Mesothelial cell of epicardium (in vitro differentiated cells): ENCODE measurements around the gene ACOXL. TPM values are rescaled to one million over a fixed set of nuclear protein-coding genes. Genes with fewer than 3 reads are reported as not detected.

Source experiments
- DNase-seq, 2 experiments: peaks; one replicate each; pipeline ENCODE4 v3.0.0; 2021; ENCODE audit warnings: low spot score in 2 of 2; ENCODE audit not compliant: unreplicated experiment in 2 of 2
- H3K27ac Mint-ChIP-seq: 2 replicates; pipeline ENCODE4 v1.8.0; 2021; ENCODE audit warnings: mixed read lengths
- H3K27me3 Mint-ChIP-seq: 2 replicates; pipeline ENCODE4 v1.8.0; 2021; ENCODE audit warnings: low read depth, mixed read lengths
- H3K36me3 Mint-ChIP-seq: 2 replicates; pipeline ENCODE4 v1.8.0; 2021; ENCODE audit warnings: mixed read lengths
- H3K4me1 Mint-ChIP-seq: 2 replicates; pipeline ENCODE4 v1.8.0; 2021; ENCODE audit warnings: mixed read lengths
- H3K4me3 Mint-ChIP-seq: 2 replicates; pipeline ENCODE4 v1.8.0; 2021; ENCODE audit warnings: mild to moderate bottlenecking, moderate library complexity, mixed read lengths
- H3K9me3 Mint-ChIP-seq: 2 replicates; pipeline ENCODE4 v1.8.0; 2021; ENCODE audit warnings: mixed read lengths
- total RNA-seq: library from RNA; stranded (reverse); gene quantifications from 3 replicates; pipeline ENCODE4 v1.2.1, GENCODE V29; 2021
- TF ChIP-seq, protein P1 (sequence below): fragments of 200-600 bp; sonication (generic); IDR thresholded peaks from one replicate; pipeline ENCODE4 v1.5.0; 2021; ENCODE audit warnings: antibody characterized with exemption; ENCODE audit not compliant: unreplicated experiment

ACOXL gene
- total RNA-seq, 1 donor from 2014 or later = 0.20 TPM

DNA sequence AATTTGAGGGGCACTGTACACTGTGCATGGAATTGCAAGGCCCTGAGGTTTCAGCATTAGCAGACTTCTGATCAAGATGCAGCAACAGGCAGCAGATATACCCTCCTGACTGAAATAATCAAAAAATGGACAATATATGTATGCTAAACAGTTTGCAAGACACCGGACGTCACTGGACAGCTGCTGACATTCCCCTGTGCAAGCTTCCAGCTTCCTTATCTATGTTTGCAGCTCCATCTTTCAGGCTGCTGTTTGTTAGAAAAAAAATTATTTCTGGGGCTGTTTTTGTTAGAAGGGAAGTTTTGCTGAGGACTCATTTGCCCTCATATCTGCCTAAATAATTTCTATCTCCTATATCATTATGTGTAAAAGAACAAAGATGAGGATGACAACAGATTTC lies 208.9 kb downstream of the ACOXL start:
- DNase-seq = no peak
- Mint-ChIP-seq H3K27ac (no peak overlapping the region), H3K9me3 (peaks cover 16% of the 10 kb centered on the region), H3K27me3 (no peaks in the 10 kb centered on the region), H3K36me3 (no peaks in the 10 kb centered on the region), H3K4me1 (peaks cover 9% of the 10 kb centered on the region), H3K4me3 (no peak overlapping the region)
- TF ChIP-seq, protein P1, sequence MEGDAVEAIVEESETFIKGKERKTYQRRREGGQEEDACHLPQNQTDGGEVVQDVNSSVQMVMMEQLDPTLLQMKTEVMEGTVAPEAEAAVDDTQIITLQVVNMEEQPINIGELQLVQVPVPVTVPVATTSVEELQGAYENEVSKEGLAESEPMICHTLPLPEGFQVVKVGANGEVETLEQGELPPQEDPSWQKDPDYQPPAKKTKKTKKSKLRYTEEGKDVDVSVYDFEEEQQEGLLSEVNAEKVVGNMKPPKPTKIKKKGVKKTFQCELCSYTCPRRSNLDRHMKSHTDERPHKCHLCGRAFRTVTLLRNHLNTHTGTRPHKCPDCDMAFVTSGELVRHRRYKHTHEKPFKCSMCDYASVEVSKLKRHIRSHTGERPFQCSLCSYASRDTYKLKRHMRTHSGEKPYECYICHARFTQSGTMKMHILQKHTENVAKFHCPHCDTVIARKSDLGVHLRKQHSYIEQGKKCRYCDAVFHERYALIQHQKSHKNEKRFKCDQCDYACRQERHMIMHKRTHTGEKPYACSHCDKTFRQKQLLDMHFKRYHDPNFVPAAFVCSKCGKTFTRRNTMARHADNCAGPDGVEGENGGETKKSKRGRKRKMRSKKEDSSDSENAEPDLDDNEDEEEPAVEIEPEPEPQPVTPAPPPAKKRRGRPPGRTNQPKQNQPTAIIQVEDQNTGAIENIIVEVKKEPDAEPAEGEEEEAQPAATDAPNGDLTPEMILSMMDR = no peak

DNA sequence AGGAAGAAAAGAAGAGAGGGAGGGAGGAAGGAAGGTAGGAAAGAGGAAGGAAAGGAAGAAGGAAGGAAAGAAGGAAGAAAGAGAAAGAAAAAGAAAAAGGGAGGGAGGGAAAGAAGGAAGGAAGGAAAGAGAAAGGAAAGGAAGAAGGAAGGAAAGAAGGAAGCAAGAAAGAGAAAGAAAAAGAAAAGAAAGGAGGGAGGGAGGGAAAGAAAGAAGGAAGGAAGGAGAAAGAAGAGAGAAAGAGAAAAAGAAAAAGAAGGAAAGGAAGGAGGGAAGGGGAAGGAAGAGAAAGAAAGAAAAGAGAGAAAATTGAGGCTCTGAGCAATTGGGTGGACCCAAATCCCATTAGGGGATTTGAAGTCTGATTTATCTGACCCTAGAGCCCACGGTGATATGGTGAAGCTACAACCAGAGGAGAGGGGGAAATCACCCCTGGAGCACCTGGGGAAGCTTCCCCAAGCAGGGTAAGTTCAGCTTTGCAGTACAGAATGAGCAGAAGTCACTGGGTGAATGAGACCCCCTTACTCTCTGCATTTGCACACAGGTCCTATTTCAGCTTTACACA lies 210.8 kb downstream of the ACOXL start:
- no peak overlapping the region for H3K4me3 Mint-ChIP-seq
- no peaks in the 10 kb centered on the region for H3K36me3 Mint-ChIP-seq
- DNase-seq = no peak
- H3K4me1 Mint-ChIP-seq = peaks cover 13% of the 10 kb centered on the region
- peaks cover 18% of the 10 kb centered on the region for H3K9me3 Mint-ChIP-seq
- H3K27ac Mint-ChIP-seq = no peak overlapping the region
- H3K27me3 Mint-ChIP-seq = no peaks in the 10 kb centered on the region
- TF ChIP-seq, protein P1 = no peak

DNA sequence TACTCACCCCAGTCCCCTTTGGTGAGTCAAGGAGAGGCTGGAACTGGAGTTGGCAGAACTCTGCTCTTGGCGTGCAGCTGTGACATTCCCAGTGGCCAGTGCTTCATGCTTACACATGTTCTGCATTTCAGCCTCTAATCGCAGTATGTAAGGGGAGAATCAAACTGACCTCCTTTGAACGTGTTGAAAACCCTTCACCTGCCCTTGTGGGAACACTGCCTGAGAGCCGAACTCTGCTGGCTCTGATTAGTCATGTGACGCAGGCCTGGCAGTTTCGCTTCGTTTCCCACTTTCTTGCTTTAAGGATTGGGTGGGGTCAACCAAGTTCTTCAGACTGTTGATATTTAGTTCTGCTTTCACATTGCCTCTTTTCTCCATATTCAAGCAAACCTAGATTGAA lies 214.5 kb downstream of the ACOXL start:
- TF ChIP-seq, protein P1 = no peak
- Mint-ChIP-seq H3K27me3 (peaks cover 8% of the 10 kb centered on the region), H3K9me3 (peaks cover 18% of the 10 kb centered on the region), H3K27ac (no peak overlapping the region), H3K4me3 (no peak overlapping the region), H3K36me3 (no peaks in the 10 kb centered on the region), H3K4me1 (peaks cover 21% of the 10 kb centered on the region)
- no peak for DNase-seq

DNA sequence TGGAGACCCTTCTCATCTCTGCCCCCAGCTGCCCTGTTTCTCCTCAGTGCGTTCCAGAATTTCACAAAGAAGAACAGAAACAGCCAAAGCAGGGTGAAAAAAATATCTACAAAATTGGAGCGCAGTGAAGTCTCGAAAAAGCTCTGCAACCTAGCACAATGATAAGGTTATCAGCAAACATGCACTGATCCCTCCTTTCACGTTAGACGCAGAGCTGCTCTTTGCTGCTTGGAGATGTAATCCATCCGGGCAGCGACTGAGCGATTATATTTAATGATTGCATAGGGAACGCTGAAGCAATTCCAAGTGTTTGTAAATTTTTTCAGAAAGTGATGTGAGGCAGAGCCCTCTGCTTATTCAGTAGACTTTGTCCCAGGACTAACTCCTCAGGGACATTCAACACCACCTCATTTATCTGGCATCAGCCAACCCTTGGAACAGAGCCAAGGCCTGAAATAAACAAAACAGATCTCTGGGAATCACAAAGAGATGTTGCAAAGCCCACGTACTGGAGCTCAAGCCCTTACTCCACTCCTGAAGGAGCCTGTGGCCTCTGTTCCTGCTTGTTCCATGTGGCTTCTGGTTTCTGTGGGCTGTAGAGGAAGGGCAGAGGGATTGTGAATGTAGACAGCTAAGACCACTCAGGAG lies 215.8 kb downstream of the ACOXL start:
- Mint-ChIP-seq H3K27ac (peak overlapping the region; percentile 55), H3K27me3 (peaks cover 10% of the 10 kb centered on the region), H3K36me3 (no peaks in the 10 kb centered on the region), H3K9me3 (peaks cover 18% of the 10 kb centered on the region), H3K4me3 (no peak overlapping the region), H3K4me1 (peaks cover 21% of the 10 kb centered on the region)
- DNase-seq = no peak
- TF ChIP-seq, protein P1 = no peak

DNA sequence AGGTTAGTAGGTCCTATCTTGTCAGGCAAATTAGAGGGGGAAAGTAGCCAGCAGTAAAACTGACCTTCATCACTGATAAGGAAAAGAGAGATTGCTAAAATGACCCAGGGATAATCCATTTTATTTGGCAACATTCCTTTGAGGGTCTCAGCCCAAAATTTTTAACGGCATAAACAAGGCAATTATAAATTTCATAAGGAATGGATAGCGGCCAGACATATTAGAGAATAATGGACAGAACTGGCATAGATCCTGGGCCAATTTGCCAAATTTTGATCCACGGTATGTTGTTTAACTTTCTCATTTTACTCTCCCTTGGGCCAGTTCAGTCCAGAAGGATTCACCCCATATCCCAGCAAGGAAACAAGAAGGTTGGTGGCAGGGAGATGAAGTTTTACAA lies 217.9 kb downstream of the ACOXL start:
- H3K9me3 Mint-ChIP-seq = peaks cover 12% of the 10 kb centered on the region
- H3K4me3 Mint-ChIP-seq = no peak overlapping the region
- H3K27ac Mint-ChIP-seq = no peak overlapping the region
- TF ChIP-seq, protein P1 = no peak
- peaks cover 10% of the 10 kb centered on the region for H3K27me3 Mint-ChIP-seq
- H3K4me1 Mint-ChIP-seq = peaks cover 29% of the 10 kb centered on the region
- no peak for DNase-seq
- no peaks in the 10 kb centered on the region for H3K36me3 Mint-ChIP-seq
